DOHH2 (cell line): Measurements from ENCODE around the gene OPN1LW.

Source experiments
- EZH2phosphoT487 ChIP-seq: fragments of 200-600 bp; sonication (generic); IDR thresholded peaks from 2 replicates; pipeline ENCODE4 v1.6.1; 2017; ENCODE audit warnings: borderline replicate concordance, mild to moderate bottlenecking, antibody characterized with exemption, low read length, moderate library complexity, mixed read lengths
- TF ChIP-seq, protein P1 (sequence below): fragments of 200-600 bp; sonication (generic); IDR thresholded peaks from one replicate; pipeline ENCODE4 v1.5.1; 2014; ENCODE audit warnings: antibody characterized with exemption, mild to moderate bottlenecking, low read depth, low read length; ENCODE audit not compliant: poor library complexity, severe bottlenecking

DNA sequence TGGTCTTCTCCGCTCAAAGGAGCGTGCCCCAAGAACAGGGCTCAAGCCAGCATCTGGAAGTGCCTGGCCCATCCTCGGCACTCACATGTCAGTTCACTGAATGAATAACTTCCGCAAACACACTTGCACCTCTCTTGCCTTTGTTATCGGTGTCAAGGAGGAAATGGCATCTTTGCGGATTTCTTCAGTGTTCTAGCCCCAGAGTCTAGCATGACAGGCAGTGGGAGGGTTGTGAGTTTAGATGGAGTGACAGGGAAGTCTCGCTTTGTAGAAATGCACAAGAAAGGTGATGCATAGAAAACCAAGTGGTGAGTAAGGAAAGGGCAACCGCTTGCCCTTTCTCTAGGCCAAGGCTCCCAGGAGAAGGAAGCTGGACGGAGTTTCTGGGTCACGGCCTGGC, 29.0 kb upstream of the OPN1LW start:
- TF ChIP-seq, protein P1, sequence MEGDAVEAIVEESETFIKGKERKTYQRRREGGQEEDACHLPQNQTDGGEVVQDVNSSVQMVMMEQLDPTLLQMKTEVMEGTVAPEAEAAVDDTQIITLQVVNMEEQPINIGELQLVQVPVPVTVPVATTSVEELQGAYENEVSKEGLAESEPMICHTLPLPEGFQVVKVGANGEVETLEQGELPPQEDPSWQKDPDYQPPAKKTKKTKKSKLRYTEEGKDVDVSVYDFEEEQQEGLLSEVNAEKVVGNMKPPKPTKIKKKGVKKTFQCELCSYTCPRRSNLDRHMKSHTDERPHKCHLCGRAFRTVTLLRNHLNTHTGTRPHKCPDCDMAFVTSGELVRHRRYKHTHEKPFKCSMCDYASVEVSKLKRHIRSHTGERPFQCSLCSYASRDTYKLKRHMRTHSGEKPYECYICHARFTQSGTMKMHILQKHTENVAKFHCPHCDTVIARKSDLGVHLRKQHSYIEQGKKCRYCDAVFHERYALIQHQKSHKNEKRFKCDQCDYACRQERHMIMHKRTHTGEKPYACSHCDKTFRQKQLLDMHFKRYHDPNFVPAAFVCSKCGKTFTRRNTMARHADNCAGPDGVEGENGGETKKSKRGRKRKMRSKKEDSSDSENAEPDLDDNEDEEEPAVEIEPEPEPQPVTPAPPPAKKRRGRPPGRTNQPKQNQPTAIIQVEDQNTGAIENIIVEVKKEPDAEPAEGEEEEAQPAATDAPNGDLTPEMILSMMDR, result no peak
- no peak for TF ChIP-seq EZH2phosphoT487
